Lung (tissue), 12 donors: ENCODE results near the gene NFX1. TPM values are rescaled to one million over a fixed set of nuclear protein-coding genes. Genes with fewer than 3 reads are reported as not detected.

Experiments
- ATAC-seq: fragments of 200-7000 bp; cut with Tn5 transposase; one replicate; pipeline ENCODE4 v1.9.1; 2020; ENCODE audit warnings: moderate number of reproducible peaks; ENCODE audit not compliant: insufficient read depth, low FRiP score
- DNase-seq, 3 donors: peaks; one replicate each; pipeline ENCODE4 v3.0.0-alpha.2; 2013 to 2017
- H3K27ac ChIP-seq, 2 donors: one replicate each; pipeline ENCODE4 v1.5.1; 2013; ENCODE audit warnings: mild to moderate bottlenecking in 2 of 2, moderate library complexity in 2 of 2, control low read depth in 1 of 2, inconsistent platforms in 1 of 2, low read depth in 1 of 2, low read length in 1 of 2
- H3K27me3 ChIP-seq, 3 donors: one replicate each; pipeline ENCODE4 v1.5.1; 2013; ENCODE audit warnings: low read length in 2 of 3; ENCODE audit not compliant: control insufficient read depth in 3 of 3, insufficient read depth in 3 of 3
- H3K36me3 ChIP-seq, 4 donors: one replicate each; pipeline ENCODE4 v1.5.1; 2013; ENCODE audit warnings: low read length in 4 of 4, mild to moderate bottlenecking in 1 of 4, moderate library complexity in 1 of 4; ENCODE audit not compliant: control insufficient read depth in 4 of 4, insufficient read depth in 4 of 4
- H3K4me1 ChIP-seq, 5 donors: one replicate each; pipeline ENCODE4 v1.5.1; 2013; ENCODE audit warnings: low read length in 5 of 5, mild to moderate bottlenecking in 2 of 5, moderate library complexity in 1 of 5; ENCODE audit not compliant: control insufficient read depth in 5 of 5, insufficient read depth in 5 of 5
- H3K4me3 ChIP-seq: one replicate; pipeline ENCODE4 v1.5.1; 2013; ENCODE audit warnings: mild to moderate bottlenecking, control low read depth, moderate library complexity
- H3K9ac ChIP-seq, 2 donors: one replicate each; pipeline ENCODE4 v1.5.1; 2013; ENCODE audit warnings: low read length in 2 of 2, control low read depth in 1 of 2; ENCODE audit not compliant: insufficient read depth in 1 of 2
- H3K9me3 ChIP-seq, 4 donors: one replicate each; pipeline ENCODE4 v1.5.1; 2013; ENCODE audit warnings: low read length in 3 of 4, mild to moderate bottlenecking in 1 of 4, moderate library complexity in 1 of 4; ENCODE audit not compliant: control insufficient read depth in 4 of 4, insufficient read depth in 3 of 4
- CTCF ChIP-seq: IDR thresholded peaks from 2 replicates; pipeline ENCODE4 v1.5.1; 2012; ENCODE audit warnings: mild to moderate bottlenecking; ENCODE audit errors: control extremely low read depth, extremely low read depth
- WGBS, 2 donors: extraction: QIAGEN DNeasy Blood & Tissue Kit; methylation state at CpG; one replicate each; pipeline ENCODE4 v1.1.7; 2013; 5-methylcytosine and 5-hydroxymethylcytosine counted together
- polyA plus RNA-seq, 2 donors: library from polyadenylated mRNA; stranded (reverse); fragments of 200-250 nt; gene quantifications; one replicate each; pipeline ENCODE4 v1.2.1, GENCODE V29; 2013
- total RNA-seq, 2 donors: library from RNA; depleted of rRNA in 1 of 2; stranded (reverse); fragments of >200 nt in 1 of 2; gene quantifications; one replicate each; pipeline ENCODE4 v1.2.1, GENCODE V29; 2014 to 2021
- donor health status: control.
- donor health status: control.
- donor health status: Bipolar disorder and iron deficiency.
- donor health status: healthy.
- donor health status: DM: yes; HTN: yes; CAD: no.

Gene NFX1
- total and polyA plus RNA-seq, 4 donors: 13.1 to 43.4 (median 26.3) TPM

- no peak overlapping the region for H3K27ac ChIP-seq
- WGBS, 2 donors: 46 to 68% methylated on average over 5 of the region's 5 CpGs
- no peaks in the 10 kb centered on the region for H3K9me3 ChIP-seq
- H3K27me3 ChIP-seq: no peaks in the 10 kb centered on the region
- no peak for TF ChIP-seq CTCF
- no peak for ATAC-seq
- no peak overlapping the region for H3K9ac ChIP-seq
- H3K4me3 ChIP-seq: no peak overlapping the region
- peaks cover 0 to 6% (median 0%) of the 10 kb centered on the region in 5 donors for H3K4me1 ChIP-seq
- H3K36me3 ChIP-seq: peaks cover 5 to 16% (median 11%) of the 10 kb centered on the region in 4 donors
- no peak for DNase-seq
Measured at GRCh38 chr9:33285502-33285901, 4.8 kb upstream of the NFX1 start.

- Histone ChIP-seq H3K27ac (peak overlapping the region; percentile 54 to 61), H3K9me3 (no peaks in the 10 kb centered on the region), H3K9ac (no peak overlapping the region), H3K27me3 (no peaks in the 10 kb centered on the region), H3K4me3 (no peak overlapping the region), H3K4me1 (peaks cover 0 to 10% (median 5%) of the 10 kb centered on the region in 5 donors), H3K36me3 (peaks cover 4 to 10% (median 7%) of the 10 kb centered on the region in 4 donors)
- no peak for ATAC-seq
- peak; percentile 35 to 75 (median 71) for DNase-seq
- WGBS, 2 donors: 57 to 61% methylated on average over 4 of the region's 4 CpGs
- peak; percentile 56 for TF ChIP-seq CTCF
Measured at GRCh38 chr9:33287087-33287490, 3.2 kb upstream of the NFX1 start.

GRCh38 chr9:33288235-33288634 is 2.1 kb upstream of the NFX1 start:
- no peak for ATAC-seq
- no peak overlapping the region for H3K9ac ChIP-seq
- H3K27ac ChIP-seq: peak overlapping the region in 1 of 2 donors; percentile 56
- no peak for TF ChIP-seq CTCF
- no peak for DNase-seq
- H3K27me3 ChIP-seq: no peaks in the 10 kb centered on the region
- no peaks in the 10 kb centered on the region for H3K9me3 ChIP-seq
- peaks cover 4 to 7% (median 5%) of the 10 kb centered on the region in 4 donors for H3K36me3 ChIP-seq
- H3K4me1 ChIP-seq: peaks cover 0 to 16% (median 5%) of the 10 kb centered on the region in 5 donors
- H3K4me3 ChIP-seq: no peak overlapping the region
- 69 to 78% methylated on average over 4 of the region's 4 CpGs for WGBS, 2 donors
